ENCODE measurements around the gene CNR2.
A peak's percentile ranks its signal among the peaks of the same experiment; 100 is the strongest.

DNA sequence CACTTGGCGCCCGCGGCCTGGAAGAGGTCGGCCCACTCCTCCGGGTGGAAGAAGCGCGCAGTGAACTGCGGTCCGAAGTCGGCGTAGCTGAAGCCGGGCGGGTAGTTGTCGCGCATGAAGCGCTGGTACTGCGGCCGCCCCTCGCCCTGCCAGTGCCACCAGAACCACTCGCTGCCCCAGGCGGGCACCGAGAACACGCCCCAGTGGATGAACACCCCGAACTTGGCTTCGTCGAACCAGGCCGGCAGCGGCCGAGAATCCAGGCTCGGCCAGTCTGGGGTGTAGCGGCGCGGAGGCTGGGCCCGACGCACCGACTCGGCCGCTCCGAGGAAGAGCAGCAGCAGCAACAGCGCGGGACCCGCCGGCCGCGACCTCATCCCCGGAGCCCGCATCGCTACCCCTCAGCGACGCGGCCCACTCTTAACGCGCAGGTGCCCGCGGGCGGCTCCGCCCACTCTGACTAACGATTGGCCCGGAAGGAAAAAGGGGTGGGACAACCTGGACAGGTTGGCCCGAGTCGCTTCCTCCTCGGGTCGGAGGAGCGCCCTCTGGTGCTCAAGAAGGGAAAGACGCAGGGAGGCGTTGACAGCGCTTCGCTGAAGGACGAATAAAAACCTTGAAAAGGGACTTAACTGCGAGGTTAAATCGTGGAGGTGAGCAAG lies 45.1 kb downstream of the CNR2 start, which contains the start of gene FUCA1:
- TF ChIP-seq, protein P1, sequence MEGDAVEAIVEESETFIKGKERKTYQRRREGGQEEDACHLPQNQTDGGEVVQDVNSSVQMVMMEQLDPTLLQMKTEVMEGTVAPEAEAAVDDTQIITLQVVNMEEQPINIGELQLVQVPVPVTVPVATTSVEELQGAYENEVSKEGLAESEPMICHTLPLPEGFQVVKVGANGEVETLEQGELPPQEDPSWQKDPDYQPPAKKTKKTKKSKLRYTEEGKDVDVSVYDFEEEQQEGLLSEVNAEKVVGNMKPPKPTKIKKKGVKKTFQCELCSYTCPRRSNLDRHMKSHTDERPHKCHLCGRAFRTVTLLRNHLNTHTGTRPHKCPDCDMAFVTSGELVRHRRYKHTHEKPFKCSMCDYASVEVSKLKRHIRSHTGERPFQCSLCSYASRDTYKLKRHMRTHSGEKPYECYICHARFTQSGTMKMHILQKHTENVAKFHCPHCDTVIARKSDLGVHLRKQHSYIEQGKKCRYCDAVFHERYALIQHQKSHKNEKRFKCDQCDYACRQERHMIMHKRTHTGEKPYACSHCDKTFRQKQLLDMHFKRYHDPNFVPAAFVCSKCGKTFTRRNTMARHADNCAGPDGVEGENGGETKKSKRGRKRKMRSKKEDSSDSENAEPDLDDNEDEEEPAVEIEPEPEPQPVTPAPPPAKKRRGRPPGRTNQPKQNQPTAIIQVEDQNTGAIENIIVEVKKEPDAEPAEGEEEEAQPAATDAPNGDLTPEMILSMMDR (conservative IDR thresholded peaks at IDR 0.05) = peak; percentile 78
- no peak for TF ChIP-seq EZH2 (IDR thresholded peaks at IDR 0.05; ENCODE audit: low read depth)

Measured in PC-9 (cell line).